HG03097 (cell line): ENCODE measurements around the gene FAHD1.
"Not testable (repeated sequence)": the region's sequence is repeated elsewhere in the genome, so short reads cannot be mapped to it uniquely, and the experiment has no call there.

Experiments used
- ATAC-seq: cut with Tn5 transposase; IDR thresholded peaks from one replicate; pipeline ENCODE4 v1.9.1; 2021; ENCODE audit not compliant: unreplicated experiment, low FRiP score

FAHD1 gene

DNA sequence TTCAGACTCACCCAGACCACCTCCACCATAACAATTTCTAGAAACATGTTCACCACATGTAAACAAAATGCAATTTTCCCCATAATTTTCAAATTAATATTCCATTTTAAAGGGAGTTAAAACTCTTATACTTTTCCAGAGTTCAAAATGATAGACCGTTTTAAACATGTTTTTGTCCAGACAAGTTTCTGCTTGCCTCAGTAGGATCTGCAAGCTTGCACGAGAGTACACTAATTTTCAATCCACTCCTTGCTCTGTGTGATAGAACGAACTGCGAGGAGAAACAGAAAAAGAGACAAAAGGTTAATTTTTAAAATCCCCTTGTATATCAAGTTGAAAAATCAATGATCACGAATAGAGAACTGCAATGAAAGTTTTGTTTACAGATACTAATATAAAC is 7.1 kb downstream of the FAHD1 start:
- no peak for ATAC-seq

DNA sequence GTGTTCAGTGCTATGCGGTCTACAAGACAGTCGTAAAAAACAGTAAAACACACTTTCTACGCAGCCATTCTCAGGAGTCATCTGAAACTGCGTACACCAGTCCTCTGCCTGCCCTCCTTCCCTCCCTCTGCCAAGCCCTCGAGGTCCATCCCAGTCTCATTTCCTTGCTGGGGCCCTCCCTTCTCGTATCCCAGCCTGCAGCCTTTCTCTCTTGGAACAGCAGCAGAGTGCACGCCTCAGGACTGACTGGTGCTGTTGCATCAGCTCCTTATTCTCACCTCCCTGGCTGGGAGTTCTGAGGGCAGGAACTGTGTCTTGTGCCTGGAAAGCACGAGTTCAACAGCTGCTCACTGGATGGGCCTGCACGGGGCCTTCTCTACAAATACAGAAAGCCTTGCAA is 12.5 kb downstream of the FAHD1 start:
- ATAC-seq: no peak

DNA sequence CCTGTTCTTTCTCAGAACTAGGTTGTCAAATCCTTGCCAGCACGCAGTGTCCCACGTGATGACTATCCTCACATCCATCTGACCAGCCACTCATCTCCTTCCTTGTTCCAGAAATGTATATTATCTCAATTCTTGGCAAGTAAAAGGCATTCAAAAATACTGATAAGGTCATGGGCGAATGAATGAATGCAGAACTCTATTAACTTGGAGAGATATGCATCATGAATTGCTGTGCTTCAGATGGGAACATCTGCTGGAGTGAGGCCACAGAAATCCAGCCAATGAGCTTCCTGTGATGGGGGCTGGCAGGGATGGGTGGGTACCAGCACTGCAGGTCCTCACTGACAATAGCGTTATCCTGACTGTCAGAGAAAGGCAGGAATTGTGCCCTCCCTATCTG is 19.0 kb downstream of the FAHD1 start:
- no peak for ATAC-seq

DNA sequence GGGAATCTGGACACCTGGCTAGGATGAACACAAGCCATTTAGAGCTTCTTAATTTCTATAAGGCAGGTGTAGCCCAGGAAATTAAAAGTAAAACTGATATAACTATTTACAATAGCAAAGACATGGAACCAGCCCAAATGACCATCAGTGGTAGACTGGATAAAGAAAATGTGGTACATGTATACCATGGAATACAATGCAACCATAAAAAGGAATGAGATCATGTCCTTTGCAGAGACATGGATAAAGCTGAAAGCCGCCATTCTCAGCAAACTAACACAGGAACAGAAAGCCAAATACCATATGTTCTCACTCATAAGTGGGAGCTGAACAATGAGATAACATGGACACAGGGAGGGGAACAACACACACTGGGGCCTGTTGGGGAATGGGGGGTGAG is 19.4 kb downstream of the FAHD1 start:
- ATAC-seq: no peak

DNA sequence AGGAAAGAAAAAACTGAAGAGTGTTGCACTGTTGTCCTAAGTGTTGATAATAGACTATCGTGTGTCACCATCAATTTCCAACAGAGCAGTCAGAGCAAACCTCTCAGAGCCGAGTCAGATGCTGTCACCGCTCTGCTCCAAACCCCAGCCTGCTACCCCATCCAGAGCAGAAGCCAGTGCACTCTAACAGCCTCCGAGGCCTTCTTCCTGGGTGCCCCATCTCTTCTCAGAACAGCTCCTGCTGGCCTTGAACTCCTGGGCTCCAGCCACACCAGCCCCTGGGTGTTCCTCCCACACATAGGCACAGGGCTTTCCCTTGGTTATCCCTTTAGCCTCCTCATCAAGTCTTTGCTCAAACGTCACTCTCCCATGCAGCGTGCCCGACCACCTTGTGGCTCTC is 24.0 kb downstream of the FAHD1 start:
- ATAC-seq: no peak

DNA sequence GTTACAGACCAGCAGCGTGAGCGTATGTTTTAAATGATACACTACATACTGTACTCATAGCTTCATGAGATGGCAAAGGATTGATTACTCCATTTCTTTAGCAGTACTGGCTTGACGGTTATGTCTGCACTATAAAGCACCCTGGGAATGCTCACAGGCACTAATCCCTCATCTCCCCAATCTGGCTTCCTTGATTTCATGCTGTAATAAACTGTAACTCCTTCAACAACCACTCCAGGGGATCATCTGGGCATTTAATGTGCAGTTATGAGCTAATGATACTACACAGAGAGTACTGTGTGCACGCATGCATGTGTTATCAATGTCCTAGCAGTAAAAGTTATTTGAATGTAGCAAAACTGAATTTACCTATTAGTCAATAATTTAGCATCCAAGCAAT is 24.8 kb downstream of the FAHD1 start:
- ATAC-seq: no peak

DNA sequence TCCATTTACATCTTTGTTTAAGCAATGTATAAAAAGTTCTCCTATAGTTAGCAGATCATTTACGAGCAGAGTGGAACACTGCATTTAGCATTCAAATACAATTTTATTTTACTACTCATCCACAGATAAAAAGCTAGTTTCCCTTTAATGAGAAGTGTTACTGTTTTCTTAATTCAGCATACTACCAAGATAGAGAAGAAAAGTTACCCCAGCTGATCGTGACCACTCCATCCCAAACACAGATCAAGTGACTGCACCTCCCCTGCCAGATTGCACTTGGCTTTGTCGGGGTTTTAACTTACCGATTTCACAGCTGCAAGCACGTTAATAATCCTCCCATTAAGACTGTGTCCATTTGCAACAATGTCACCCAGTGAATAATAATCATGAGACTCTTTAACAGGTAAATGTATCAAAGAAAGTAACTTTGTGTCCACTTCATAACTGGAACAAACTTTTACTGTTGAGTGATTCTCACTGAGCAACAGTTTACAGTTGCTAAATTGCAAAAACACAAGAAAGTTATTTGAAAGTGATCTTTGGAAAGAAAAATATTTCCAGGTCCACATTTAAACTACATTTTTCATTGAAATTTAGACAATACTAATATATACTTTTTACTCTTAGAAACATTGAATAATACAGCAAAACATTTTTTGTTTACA is 30.6 kb downstream of the FAHD1 start:
- no peak for ATAC-seq

DNA sequence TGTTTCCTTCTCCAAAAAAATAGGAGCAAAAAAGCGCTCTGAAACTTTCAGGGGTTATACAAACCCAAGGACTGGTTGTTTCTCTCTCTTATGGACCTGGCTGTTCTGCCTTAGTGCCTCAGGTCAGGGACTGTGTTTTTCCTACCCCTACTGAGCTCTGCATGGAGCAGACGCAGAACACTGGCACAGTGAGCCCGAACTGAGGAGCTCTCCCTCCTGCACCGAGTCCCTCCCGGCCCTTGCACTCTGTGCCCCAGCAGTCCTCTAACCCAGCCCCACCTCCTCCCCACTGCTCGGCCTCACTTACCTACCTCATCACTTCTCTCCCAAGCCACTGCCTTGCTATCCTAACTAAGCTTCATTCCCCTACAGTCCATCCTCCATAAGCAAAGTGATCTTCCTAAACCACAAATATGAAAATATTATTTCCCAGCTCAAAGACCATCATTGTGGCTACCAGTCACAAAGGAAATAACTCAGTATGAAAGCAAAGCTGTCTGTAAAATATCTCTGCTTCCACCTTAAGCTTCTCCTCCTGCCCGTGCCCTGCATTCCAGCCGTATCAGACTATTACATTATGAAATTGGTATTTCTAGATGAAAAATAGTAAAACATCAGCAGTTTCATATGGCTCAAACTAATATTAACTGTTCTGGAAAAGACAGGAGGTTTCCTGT is 31.3 kb downstream of the FAHD1 start:
- ATAC-seq: no peak

DNA sequence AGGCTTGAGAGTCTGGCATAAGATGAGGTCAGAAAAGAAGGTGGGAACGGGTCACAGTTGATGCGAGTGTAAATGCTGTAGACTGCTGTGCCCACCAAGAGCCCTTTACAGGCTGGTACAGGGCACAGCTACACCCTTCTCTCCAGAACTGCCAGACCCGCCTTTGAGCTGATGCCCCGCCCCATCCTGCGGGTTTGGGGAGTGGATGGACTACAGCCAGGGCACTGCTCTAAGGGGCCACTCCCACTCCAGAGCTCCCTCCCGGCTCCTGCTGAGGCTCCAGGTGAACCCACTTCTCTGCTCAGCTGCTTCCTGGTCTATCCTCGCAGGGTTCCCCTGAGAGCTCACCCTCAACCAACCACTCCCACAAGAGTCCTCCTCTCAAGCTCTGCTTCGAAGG is 32.6 kb downstream of the FAHD1 start:
- no peak for ATAC-seq

DNA sequence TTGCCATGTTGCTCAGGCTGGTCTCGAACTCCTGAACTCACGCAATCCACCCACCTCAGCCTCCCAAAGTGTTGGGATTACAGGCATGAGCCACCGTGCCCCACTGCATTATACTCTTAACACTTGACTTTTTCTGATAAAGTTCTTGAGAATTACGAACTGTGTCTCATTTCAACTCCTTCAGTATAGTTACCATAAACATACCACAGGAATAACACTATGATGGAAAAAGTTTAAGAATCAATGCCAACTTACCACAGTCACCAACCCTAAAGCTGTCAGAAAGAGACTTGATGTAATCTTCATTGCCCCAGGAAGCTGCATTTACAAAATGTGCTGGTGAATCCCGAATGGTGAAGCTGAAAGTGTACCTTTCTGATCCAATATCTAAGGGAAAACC is 34.7 kb downstream of the FAHD1 start:
- ATAC-seq: no peak

DNA sequence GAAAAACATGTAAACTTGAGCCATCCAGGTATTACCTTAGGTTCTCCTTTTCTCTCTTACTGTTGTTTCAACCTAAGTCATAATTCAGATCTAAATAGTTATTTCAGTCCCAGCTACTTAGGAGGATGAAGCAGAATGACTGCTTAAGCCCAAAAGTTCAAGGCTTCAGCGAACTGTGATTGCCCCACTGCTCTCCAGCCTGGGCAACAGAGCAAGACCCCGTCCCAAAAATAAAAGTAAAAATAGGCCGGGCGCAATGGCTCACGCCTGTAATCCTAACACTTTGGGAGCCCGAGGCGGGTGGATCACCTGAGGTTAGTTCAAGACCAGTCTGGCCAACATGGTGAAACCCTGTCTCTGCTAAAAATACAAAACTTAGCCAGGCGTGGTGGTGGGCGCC is 35.4 kb downstream of the FAHD1 start:
- ATAC-seq: no peak

DNA sequence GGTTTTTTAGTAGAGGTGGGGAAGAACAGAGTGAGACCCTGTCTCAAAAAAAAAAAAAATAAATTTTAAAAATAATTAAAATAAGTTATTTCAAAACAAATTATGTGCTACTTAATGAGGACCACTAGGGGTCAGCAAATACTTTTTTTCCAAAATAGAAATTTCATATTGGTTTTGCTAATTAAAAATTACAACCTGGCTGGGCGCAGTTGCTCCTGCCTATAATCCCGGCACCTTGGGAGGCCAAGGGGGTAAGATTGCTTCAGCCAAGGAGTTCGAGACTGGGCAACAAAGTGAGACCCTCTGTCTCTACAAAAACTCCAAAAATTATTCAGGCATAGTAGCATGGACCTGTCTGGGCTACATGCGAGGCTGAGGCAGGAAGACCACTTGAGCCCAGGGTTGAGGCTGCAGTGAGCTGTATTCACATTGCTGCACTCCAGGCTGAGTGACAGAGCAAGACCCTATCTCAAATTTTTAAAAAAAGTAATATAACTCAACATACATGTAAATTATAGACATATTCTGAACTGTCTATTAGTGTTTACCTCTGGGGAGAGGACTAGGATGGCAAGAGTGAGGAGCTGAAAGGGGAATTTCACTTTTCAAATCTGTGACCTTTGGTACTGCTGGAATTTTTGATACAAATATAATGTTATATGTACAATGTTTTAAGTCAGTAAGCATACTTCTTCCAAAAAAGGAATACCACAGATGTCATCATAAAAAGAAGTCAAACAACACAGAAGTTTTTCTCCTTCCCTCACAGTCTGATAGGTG is 36.9 kb downstream of the FAHD1 start:
- no peak for ATAC-seq

DNA sequence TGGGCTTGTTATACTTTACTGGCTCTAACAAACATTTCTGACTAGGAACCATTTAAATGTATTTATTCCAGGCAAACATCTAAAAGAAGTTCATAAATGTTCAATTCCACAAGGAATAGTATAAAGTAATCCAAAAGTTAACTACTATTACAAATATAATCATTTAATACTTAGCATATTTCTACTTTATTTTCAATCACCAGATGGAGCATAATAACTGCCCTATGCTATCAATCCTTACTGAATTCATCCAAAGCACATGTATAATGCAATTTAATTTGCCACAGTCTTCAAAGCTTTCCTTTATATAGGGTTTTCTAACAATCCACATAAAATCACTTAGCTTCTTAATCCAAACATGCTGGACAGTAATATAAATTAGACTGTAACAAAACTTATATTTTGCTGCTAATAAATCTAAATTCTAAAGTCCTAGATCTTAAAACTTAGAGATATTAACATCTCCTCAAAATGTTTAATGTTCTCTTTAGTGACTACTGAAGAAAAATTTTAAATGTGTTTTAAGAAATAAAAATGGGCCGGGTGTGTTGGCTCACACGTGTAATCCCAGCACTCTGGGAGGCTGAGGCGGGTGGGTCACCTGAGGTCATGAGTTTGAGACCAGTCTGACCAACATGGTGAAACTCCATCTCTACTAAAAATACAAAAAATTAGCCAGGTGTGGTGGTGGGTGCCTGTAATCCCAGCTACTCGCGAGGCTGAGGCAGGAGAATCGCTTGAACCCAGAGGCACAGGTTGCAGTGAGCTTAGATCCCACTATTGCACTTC is 39.1 kb downstream of the FAHD1 start:
- ATAC-seq: no peak

DNA sequence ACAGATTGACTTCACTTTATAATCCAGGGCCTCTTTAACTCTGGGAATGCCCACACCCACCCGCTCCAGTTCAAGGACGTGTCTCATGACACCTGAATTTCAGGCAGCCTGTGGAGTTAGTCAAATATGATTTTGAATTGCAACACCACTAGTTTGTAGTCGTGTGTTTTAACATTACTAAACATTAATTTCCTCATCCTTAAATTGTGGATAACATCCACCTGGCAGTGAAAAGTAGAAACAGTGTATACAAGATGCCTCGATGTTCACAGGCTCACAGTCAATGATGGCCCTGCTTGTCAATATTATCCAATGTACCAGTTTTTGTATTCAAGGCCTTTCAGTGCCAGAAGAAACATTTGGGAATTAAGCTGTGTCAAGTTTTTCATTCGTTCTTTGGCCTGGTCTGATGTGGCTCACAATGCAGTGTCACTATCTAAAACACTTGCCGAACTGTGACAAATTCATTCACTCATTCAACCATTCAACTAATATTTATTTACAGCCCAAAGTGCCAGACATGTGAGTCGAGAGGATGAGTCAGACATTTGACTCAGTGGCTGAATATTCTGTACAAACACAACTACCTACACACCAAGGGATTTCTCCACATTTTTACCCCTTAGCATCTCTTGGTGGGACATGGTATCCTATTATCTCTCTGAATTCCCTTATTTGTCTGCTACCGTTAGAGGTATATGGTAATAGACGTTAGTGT is 43.5 kb downstream of the FAHD1 start:
- no peak for ATAC-seq

DNA sequence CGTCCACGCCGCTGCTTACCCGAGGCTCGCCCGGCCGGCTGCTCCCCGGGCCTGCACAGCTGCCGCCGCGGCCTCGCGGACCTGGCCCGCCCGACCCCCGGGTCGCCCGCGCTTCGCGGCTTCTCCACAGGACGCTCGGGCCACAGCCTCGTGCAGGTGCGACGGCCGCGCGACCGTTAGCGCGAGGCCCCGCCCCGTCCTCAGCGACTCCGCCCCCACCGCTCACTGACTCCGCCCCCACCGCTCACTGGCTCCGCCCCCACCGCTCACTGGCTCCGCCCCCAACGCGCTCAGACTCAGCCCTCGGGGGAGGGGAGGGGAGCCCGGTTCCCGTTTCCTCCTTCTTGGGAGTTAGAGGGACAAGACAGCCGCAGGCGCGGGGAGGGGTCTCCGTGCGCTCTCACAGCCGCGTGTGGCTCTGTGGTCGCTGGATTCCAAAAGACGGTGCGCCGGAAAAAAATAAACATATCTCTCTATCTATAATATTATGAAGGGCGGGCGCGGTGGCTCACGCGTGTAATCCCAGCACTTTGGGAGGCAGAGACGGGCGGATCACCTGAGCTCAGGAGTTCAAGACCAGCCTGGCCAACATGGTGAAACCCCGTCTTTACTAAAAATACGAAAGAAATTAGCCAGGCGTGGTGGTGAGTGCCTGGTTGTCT is 45.1 kb downstream of the FAHD1 start, which contains the start of gene MEIOB:
MEIOB (minus strand) TSS at position 191 of the 662 bp plus-strand sequence. CDS start 3,989 bp downstream, outside the sequence.
- ATAC-seq: no peak

DNA sequence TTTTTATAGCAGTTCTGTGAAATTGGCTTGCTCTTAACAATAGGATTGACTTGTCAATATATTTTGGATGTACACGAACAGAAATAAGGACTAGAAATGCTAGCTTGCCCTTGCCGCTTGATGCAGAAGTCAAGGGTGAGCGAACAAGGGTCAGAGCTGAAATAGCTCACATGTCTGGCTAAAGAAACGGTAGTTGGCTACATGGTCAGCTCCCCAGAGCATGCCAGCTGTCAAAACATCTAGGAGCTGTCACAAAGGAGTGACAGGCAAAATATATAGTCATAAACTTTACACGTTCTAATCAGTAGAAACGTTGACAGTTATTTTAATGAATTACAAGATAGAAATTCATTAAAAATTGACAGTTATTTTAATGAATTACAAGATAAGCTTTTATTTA is 47.8 kb downstream of the FAHD1 start:
- ATAC-seq: no peak

DNA sequence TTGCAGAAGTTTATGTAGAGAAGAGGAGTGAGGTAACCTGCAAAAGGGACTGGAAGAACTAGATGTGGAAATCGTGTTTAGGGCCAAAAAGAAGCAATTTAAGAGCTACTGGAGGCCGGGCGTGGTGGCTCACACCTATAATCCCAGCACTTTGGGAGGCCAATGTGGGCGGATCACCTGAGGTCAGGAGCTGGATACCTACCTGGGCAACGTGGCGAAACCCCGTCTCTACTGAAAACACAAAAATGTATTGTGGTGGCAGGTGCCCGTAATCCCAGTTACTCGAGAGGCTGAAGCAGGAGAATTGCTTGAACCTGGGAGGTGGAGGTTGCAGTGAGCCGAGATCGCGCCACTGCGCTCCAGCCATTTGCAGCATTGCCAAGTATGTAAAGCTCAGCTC is 49.1 kb downstream of the FAHD1 start:
- not testable (repeated sequence) for ATAC-seq

DNA sequence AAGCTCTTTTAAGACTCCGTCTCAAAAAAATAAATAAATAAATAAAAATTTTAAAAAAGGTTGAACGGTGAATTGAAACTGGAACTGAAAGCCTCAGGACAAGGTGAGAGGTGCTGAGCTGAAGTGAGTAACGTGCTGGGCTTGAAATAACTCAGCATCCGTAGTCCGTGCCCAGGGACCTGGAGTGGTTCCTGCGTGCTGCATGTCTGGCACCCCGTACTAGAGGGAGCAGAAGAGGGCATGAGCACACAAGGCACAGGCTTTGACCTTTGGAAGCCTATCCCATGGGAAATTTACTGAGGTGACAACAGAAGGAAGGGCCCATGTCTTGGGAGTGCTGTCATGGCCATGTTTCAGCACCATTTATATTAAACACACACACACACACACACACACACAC is 49.5 kb downstream of the FAHD1 start:
- ATAC-seq: no peak

DNA sequence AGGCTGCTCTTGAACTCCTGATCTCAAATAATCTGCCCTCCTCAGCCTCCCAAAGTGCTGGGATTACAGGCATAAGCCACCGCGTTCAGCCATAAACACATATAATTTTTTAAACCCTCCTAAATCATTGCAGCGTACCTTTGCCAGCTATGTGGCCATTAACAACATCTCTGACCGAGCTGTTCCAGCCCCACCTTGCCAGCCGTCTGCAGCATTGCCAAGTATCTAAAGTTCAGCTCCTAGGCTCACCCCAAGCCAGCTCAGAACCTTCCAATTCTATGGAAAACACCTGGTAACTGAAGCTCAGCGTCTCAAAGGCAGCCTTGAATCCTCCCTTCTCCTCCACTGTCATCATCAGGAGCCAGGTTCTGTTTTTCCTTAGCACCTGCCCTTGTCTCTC is 50.1 kb downstream of the FAHD1 start:
- ATAC-seq: no peak

DNA sequence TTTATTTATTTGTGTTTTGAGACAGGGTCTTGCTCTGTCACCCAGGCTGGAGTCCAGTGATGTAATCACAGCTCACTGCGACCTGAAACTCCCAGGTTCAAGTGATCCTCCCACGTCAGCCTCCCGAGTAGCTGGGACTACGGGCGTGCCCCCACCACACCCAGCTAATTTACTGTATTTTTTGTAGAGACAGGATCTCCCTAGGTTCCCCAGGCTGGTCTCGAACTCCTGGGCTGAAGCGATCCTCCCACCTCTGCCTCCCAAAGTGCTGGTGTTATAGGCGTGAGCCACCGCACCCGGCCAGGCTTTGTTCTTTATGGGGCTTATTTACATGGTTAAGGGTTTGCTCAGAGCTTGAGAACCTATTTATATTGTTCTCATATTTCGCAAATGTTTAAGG is 50.8 kb downstream of the FAHD1 start:
- no peak for ATAC-seq
